GM20431 (cell line): Measurements from ENCODE around the gene BCR.
"Not testable (repeated sequence)": the region's sequence is repeated elsewhere in the genome, so short reads cannot be mapped to it uniquely, and the experiment has no call there.

Experiments used
- in situ Hi-C: fragments of 300-500 bp; cut with MseI, MboI; formaldehyde crosslinking; loops from one replicate; pipeline ENCODE4 v1.15.0; 2020; ENCODE audit warnings: low sequenced_read_pairs; ENCODE audit not compliant: unreplicated experiment

BCR gene

GRCh38 chr22:23322497-23323080, 142.3 kb downstream of the BCR start:
- in situ Hi-C loops = not testable (repeated sequence)

GRCh38 chr22:23323960-23324688, 143.8 kb downstream of the BCR start:
- in situ Hi-C loops = not testable (repeated sequence)

- in situ Hi-C loops = no loop called here
Measured at GRCh38 chr22:23325183-23325582, 144.9 kb downstream of the BCR start.

- in situ Hi-C loops = not testable (repeated sequence)
Measured at GRCh38 chr22:23333822-23334221, 153.5 kb downstream of the BCR start.

- in situ Hi-C loops = not testable (repeated sequence)
Measured at GRCh38 chr22:23337672-23338071, 157.4 kb downstream of the BCR start.

- in situ Hi-C loops = not testable (repeated sequence)
Measured at GRCh38 chr22:23341942-23342695, 161.8 kb downstream of the BCR start.

- in situ Hi-C loops = no loop called here
Measured at GRCh38 chr22:23351321-23351720, 171.0 kb downstream of the BCR start.

- in situ Hi-C loops = no loop called here
Measured at GRCh38 chr22:23353004-23353403, 172.7 kb downstream of the BCR start.

GRCh38 chr22:23353696-23354095, 173.4 kb downstream of the BCR start:
- in situ Hi-C loops = no loop called here

GRCh38 chr22:23356094-23356493, 175.8 kb downstream of the BCR start:
- in situ Hi-C loops = no loop called here

GRCh38 chr22:23357053-23357452, 176.7 kb downstream of the BCR start:
- in situ Hi-C loops = no loop called here

- in situ Hi-C loops = no loop called here
Measured at GRCh38 chr22:23359583-23360123, 179.3 kb downstream of the BCR start.

GRCh38 chr22:23361676-23362075, 181.4 kb downstream of the BCR start:
- in situ Hi-C loops = no loop called here

GRCh38 chr22:23363683-23364082, 183.4 kb downstream of the BCR start:
- in situ Hi-C loops = no loop called here

- in situ Hi-C loops = no loop called here
Measured at GRCh38 chr22:23364389-23364788, 184.1 kb downstream of the BCR start.

GRCh38 chr22:23365524-23365923, 185.2 kb downstream of the BCR start:
- in situ Hi-C loops = no loop called here

- in situ Hi-C loops = no loop called here
Measured at GRCh38 chr22:23365961-23366360, 185.7 kb downstream of the BCR start.

- in situ Hi-C loops = not testable (repeated sequence)
Measured at GRCh38 chr22:23367196-23367595, 186.9 kb downstream of the BCR start.
